H1 (cell line): ENCODE measurements around the gene KANSL1. TPM values are rescaled to one million over a fixed set of nuclear protein-coding genes. Genes with fewer than 3 reads are reported as not detected.

Experiments used
- CTCF ChIA-PET: fragments of 300-600 bp; sonication (Branson Sonifier 250); formaldehyde crosslinking; loops from one replicate; lab custom pipeline; 2021; ENCODE audit not compliant: partially characterized antibody; lab: Charles Lee
- POLR2A ChIA-PET: fragments of 300-600 bp; sonication (Branson Sonifier 250); formaldehyde crosslinking; loops from one replicate; lab custom pipeline; 2021; ENCODE audit warnings: inconsistent platforms; ENCODE audit not compliant: partially characterized antibody; lab: Charles Lee
- DNase-seq, 2 experiments: peaks; one replicate each; pipeline versions ENCODE4 v3.0.0 to v3.0.0-alpha.2; 2010 to 2022; ENCODE audit warnings: low spot score in 2 of 2, low read depth in 1 of 2, mixed read lengths in 1 of 2
- FAIRE-seq: peaks from 2 replicates; lab custom pipeline; 2011; peaks lifted over from hg19 to GRCh38; lab: Jason Lieb, UNC
- H2AFZ ChIP-seq: 2 replicates; pipeline ENCODE4 v1.8.1; 2012; ENCODE audit warnings: low read length, inconsistent platforms
- H2AK5ac ChIP-seq: 2 replicates; pipeline ENCODE4 v1.6.1; 2013; ENCODE audit warnings: low read depth, low read length
- H2BK120ac ChIP-seq: replicated peaks from 2 replicates; pipeline ENCODE3; 2013; ENCODE audit warnings: low read depth, low read length, inconsistent platforms
- H2BK12ac ChIP-seq: 2 replicates; pipeline ENCODE4 v1.6.1; 2013; ENCODE audit warnings: low read depth, low read length
- H2BK15ac ChIP-seq: 2 replicates; pipeline ENCODE4 v1.6.1; 2013; ENCODE audit warnings: low read length
- H2BK20ac ChIP-seq: 2 replicates; pipeline ENCODE4 v1.6.1; 2013; ENCODE audit warnings: low read length
- H2BK5ac ChIP-seq: 2 replicates; pipeline ENCODE4 v1.6.1; 2013; ENCODE audit warnings: low read depth, low read length
- H3K14ac ChIP-seq: 2 replicates; pipeline ENCODE4 v1.6.1; 2013; ENCODE audit warnings: inconsistent platforms; ENCODE audit not compliant: insufficient read length
- H3K18ac ChIP-seq: 2 replicates; pipeline ENCODE4 v1.6.1; 2013; ENCODE audit warnings: low read length; ENCODE audit errors: extremely low read depth
- H3K23ac ChIP-seq: 2 replicates; pipeline ENCODE4 v1.6.1; 2013; ENCODE audit warnings: inconsistent platforms; ENCODE audit not compliant: insufficient read length
- H3K23me2 ChIP-seq: 2 replicates; pipeline ENCODE4 v1.6.1; 2013; ENCODE audit warnings: low read depth, low read length
- H3K27ac ChIP-seq: 2 replicates; pipeline ENCODE4 v1.6.1; 2011; ENCODE audit warnings: low read depth, low read length, inconsistent platforms
- H3K27me3 ChIP-seq, 4 experiments: replicated peaks in 1 of 4; 1 replicate in 1 of 4; 2 replicates in 3 of 4; pipeline versions ENCODE4 v1.6.1 to v1.8.1; 2011 to 2013; ENCODE audit warnings: low read length in 3 of 4, mild to moderate bottlenecking in 3 of 4, inconsistent platforms in 2 of 4, mixed read lengths in 2 of 4, moderate library complexity in 1 of 4; ENCODE audit not compliant: control insufficient read depth in 3 of 4, insufficient read depth in 3 of 4; ENCODE audit errors: extremely low read depth in 1 of 4
- H3K36me3 ChIP-seq, 4 experiments: 2 replicates each; pipeline versions ENCODE4 v1.6.1 to v1.8.1; 2011 to 2013; ENCODE audit warnings: mild to moderate bottlenecking in 4 of 4, low read length in 3 of 4, moderate library complexity in 2 of 4, control low read depth in 1 of 4, inconsistent platforms in 1 of 4; ENCODE audit not compliant: insufficient read depth in 4 of 4, control insufficient read depth in 2 of 4
- H3K4ac ChIP-seq: replicated peaks from 2 replicates; pipeline ENCODE3; 2013; ENCODE audit warnings: low read length, low read depth, mixed read lengths, inconsistent platforms; ENCODE audit not compliant: insufficient read length
- H3K4me1 ChIP-seq, 4 experiments: replicated peaks in 1 of 4; 1 replicate in 1 of 4; 2 replicates in 3 of 4; pipeline versions ENCODE4 v1.6.1 to v1.8.1; 2011 to 2013; ENCODE audit warnings: low read length in 3 of 4, inconsistent platforms in 2 of 4, mixed read lengths in 1 of 4; ENCODE audit not compliant: insufficient read depth in 4 of 4, control insufficient read depth in 3 of 4
- H3K4me2 ChIP-seq, 2 experiments: 2 replicates each; pipeline versions ENCODE4 v1.6.1 to v1.8.1; 2011 to 2013; ENCODE audit warnings: low read depth in 2 of 2, low read length in 2 of 2, control low read depth in 1 of 2, inconsistent platforms in 1 of 2, mild to moderate bottlenecking in 1 of 2; ENCODE audit not compliant: insufficient read depth in 1 of 2
- H3K4me3 ChIP-seq, 4 experiments: fragments of 200-600, 300-600 bp in 1 of 4; sonication (generic), shearing (Covaris generic), sonication (Bioruptor Twin) in 1 of 4; 2 replicates each; pipeline versions ENCODE4 v1.5.1 to v1.8.1; 2011 to 2016; ENCODE audit warnings: low read length in 4 of 4, low read depth in 3 of 4, control low read depth in 2 of 4, inconsistent platforms in 2 of 4, mild to moderate bottlenecking in 2 of 4, mixed read lengths in 1 of 4, moderate library complexity in 1 of 4; ENCODE audit not compliant: insufficient read depth in 2 of 4; ENCODE audit errors: extremely low read depth in 1 of 4
- H3K56ac ChIP-seq: replicated peaks from 2 replicates; pipeline ENCODE3; 2013; ENCODE audit warnings: low read depth, mild to moderate bottlenecking, mixed read lengths, low read length, inconsistent platforms; ENCODE audit not compliant: insufficient read length
- H3K79me1 ChIP-seq: 2 replicates; pipeline ENCODE4 v1.6.1; 2013; ENCODE audit warnings: low read depth, low read length, control low read depth
- H3K79me2 ChIP-seq, 2 experiments: 2 replicates each; pipeline versions ENCODE4 v1.6.1 to v1.8.1; 2012 to 2013; ENCODE audit warnings: low read length in 2 of 2, mild to moderate bottlenecking in 2 of 2, inconsistent platforms in 1 of 2; ENCODE audit not compliant: insufficient read depth in 2 of 2, control insufficient read depth in 1 of 2
- H3K9ac ChIP-seq, 4 experiments: replicated peaks in 1 of 4; 1 replicate in 1 of 4; 2 replicates in 3 of 4; pipeline versions ENCODE4 v1.6.1 to v1.8.1; 2011 to 2013; ENCODE audit warnings: low read depth in 3 of 4, low read length in 3 of 4, control low read depth in 2 of 4, mild to moderate bottlenecking in 2 of 4, moderate library complexity in 2 of 4, inconsistent platforms in 1 of 4; ENCODE audit errors: extremely low read depth in 1 of 4
- H3K9me3 ChIP-seq, 2 experiments: 2 replicates each; pipeline versions ENCODE4 v1.6.1 to v1.8.1; 2012 to 2013; ENCODE audit warnings: mild to moderate bottlenecking in 2 of 2, moderate library complexity in 2 of 2, control low read depth in 1 of 2, inconsistent platforms in 1 of 2, low read depth in 1 of 2, low read length in 1 of 2, mixed read lengths in 1 of 2; ENCODE audit not compliant: insufficient read depth in 2 of 2
- H4K20me1 ChIP-seq, 2 experiments: replicated peaks in 1 of 2; 2 replicates each; pipeline versions ENCODE3 to v1.8.1; 2011 to 2013; ENCODE audit warnings: inconsistent platforms in 2 of 2, low read length in 2 of 2, mild to moderate bottlenecking in 1 of 2; ENCODE audit not compliant: insufficient read depth in 2 of 2, control insufficient read depth in 1 of 2
- H4K5ac ChIP-seq: 2 replicates; pipeline ENCODE4 v1.6.1; 2013; ENCODE audit warnings: low read length, low read depth, mixed read lengths, inconsistent platforms; ENCODE audit not compliant: insufficient read length
- H4K8ac ChIP-seq: 2 replicates; pipeline ENCODE4 v1.8.0; 2013; ENCODE audit warnings: mild to moderate bottlenecking, moderate library complexity, low read length, inconsistent platforms; ENCODE audit not compliant: insufficient read depth; ENCODE audit errors: extremely low read depth
- H4K91ac ChIP-seq: replicated peaks from 2 replicates; pipeline ENCODE3; 2013; ENCODE audit warnings: low read length, mixed read lengths, inconsistent platforms; ENCODE audit not compliant: insufficient read length
- BACH1 ChIP-seq: IDR thresholded peaks from 2 replicates; pipeline ENCODE4 v1.6.1; 2012; ENCODE audit warnings: low read length, improper control_type of control experiment
- CBX5 ChIP-seq: fragments of 300-800, 300-1000 bp; sonication (generic); IDR thresholded peaks from 2 replicates; pipeline ENCODE4 v1.7.1; 2016; ENCODE audit warnings: antibody characterized with exemption, low read length, low read depth
- CEBPB ChIP-seq: IDR thresholded peaks from 2 replicates; pipeline ENCODE4 v1.6.1; 2012; ENCODE audit warnings: low read depth, low read length
- FOSL1 ChIP-seq: IDR thresholded peaks from 2 replicates; pipeline ENCODE4 v1.6.1; 2011; ENCODE audit warnings: mild to moderate bottlenecking, low read depth, low read length, moderate library complexity; ENCODE audit not compliant: insufficient read depth
- GABPA ChIP-seq: IDR thresholded peaks from 2 replicates; pipeline ENCODE4 v1.6.1; 2011; ENCODE audit warnings: mild to moderate bottlenecking, low read length, moderate library complexity, borderline replicate concordance; ENCODE audit not compliant: insufficient read depth
- KDM1A ChIP-seq: fragments of 200-600, 300-600 bp; sonication (generic); IDR thresholded peaks from 2 replicates; pipeline ENCODE4 v1.7.1; 2016; ENCODE audit warnings: mild to moderate bottlenecking, low read length, borderline replicate concordance
- KDM5A ChIP-seq: fragments of 200-600 bp; IDR thresholded peaks from 2 replicates; pipeline ENCODE4 v1.7.1; 2012; ENCODE audit warnings: mild to moderate bottlenecking, low read length, inconsistent platforms, mixed read lengths
- NANOG ChIP-seq: IDR thresholded peaks from 2 replicates; pipeline ENCODE4 v1.6.1; 2011; ENCODE audit warnings: low read length, low read depth, mild to moderate bottlenecking, inconsistent platforms; ENCODE audit not compliant: insufficient read depth, poor library complexity, severe bottlenecking
- POU5F1 ChIP-seq: IDR thresholded peaks from 2 replicates; pipeline ENCODE4 v1.6.1; 2011; ENCODE audit warnings: low read depth, mild to moderate bottlenecking, low read length, moderate library complexity
- SIX5 ChIP-seq: IDR thresholded peaks from 2 replicates; pipeline ENCODE4 v1.6.1; 2011; ENCODE audit warnings: mild to moderate bottlenecking, low read depth, low read length
- SRF ChIP-seq: IDR thresholded peaks from 2 replicates; pipeline ENCODE4 v1.6.1; 2011; ENCODE audit warnings: mild to moderate bottlenecking, low read depth, low read length, moderate library complexity
- SUZ12 ChIP-seq: fragments of 200-600 bp; sonication (generic); IDR thresholded peaks from 2 replicates; pipeline ENCODE4 v1.6.1; 2012; ENCODE audit warnings: mild to moderate bottlenecking, inconsistent platforms, low read length, moderate library complexity, mixed read lengths
- WGBS, 2 experiments: shearing (Covaris generic) in 1 of 2; methylation state at CpG; one replicate each; pipeline versions ENCODE4 v1.1.6 to v1.1.7; 2013 to 2015; ENCODE audit warnings: low lambda C conversion rate in 2 of 2, mixed read lengths in 2 of 2, inconsistent platforms in 1 of 2, low coverage in 1 of 2, missing lambda C conversion rate in 1 of 2; ENCODE audit not compliant: insufficient replicate concordance in 2 of 2, insufficient coverage in 1 of 2, insufficient read length in 1 of 2; ENCODE audit errors: extremely low coverage in 1 of 2, missing lambda C conversion rate in 1 of 2; 5-methylcytosine and 5-hydroxymethylcytosine counted together
- polyA plus RNA-seq, 7 experiments: library from polyadenylated mRNA; depleted of rRNA in 3 of 7; stranded (reverse) in 5 of 7; unstranded in 2 of 7; fragments of >200 nt in 5 of 7; fragments of 200-250 nt in 2 of 7; gene quantifications; 1 replicate in 5 of 7; 2 replicates in 1 of 7; 4 replicates in 1 of 7; pipeline versions ENCODE4 v1.2.1 to v1.2.3, GENCODE V29; 2011 to 2013; ENCODE audit warnings: missing spikeins in 2 of 7, mixed read lengths in 2 of 7
- total RNA-seq: library from RNA; stranded (reverse); fragmentation: NEBNext Ultra II Directional; extraction: Animal tissue kit (Norgen Biotek cat#: 25700); gene quantifications from 2 replicates; pipeline ENCODE4 v1.2.1, GENCODE V29; 2021

Gene KANSL1
- total and polyA plus RNA-seq, 2 of the 8 experiments (the other 6 are each of a cell fraction or from before 2014, with no cell fraction given): 34.0 to 128 TPM

GRCh38 chr17:46157443-46158062, 35.7 kb downstream of the KANSL1 start:
- CTCF ChIA-PET: interaction anchor here (0.7 to 2.0 kb wide), 4 partner anchors 12 to 592 kb away, joined by 3 to 9 read pairs (median 3); partner anchors contain the start of gene KANSL1
- no peak overlapping the region for H2BK5ac ChIP-seq
- H3K27me3 ChIP-seq: no peaks in the 10 kb centered on the region
- no peaks in the 10 kb centered on the region for H3K9me3 ChIP-seq
- no peak overlapping the region for H3K9ac ChIP-seq
- DNase-seq: no peak
- H3K36me3 ChIP-seq: no peaks in the 10 kb centered on the region
- H2BK120ac ChIP-seq: no peak overlapping the region
- H2BK20ac ChIP-seq: no peak overlapping the region
- no peak overlapping the region for H2BK15ac ChIP-seq
- H3K18ac ChIP-seq: no peak overlapping the region
- no peak overlapping the region for H4K5ac ChIP-seq
- no peak overlapping the region for H3K14ac ChIP-seq
- no peak overlapping the region for H2AFZ ChIP-seq
- no peak overlapping the region for H4K91ac ChIP-seq
- WGBS, 2 experiments: 84% methylated on average over 3 of the region's 3 CpGs; no CpG with 5 or more reads in 1 of the 2 experiments
- no peak overlapping the region for H3K56ac ChIP-seq
- POLR2A ChIA-PET: interaction anchor here (0.7 to 2.5 kb wide), 7 partner anchors 10 to 49 kb away, joined by 3 to 8 read pairs (median 4); partner anchors contain the start of gene KANSL1
- no peak overlapping the region for H3K23ac ChIP-seq
- no peak for FAIRE-seq
- no peaks in the 10 kb centered on the region for H3K23me2 ChIP-seq
- H3K27ac ChIP-seq: no peak overlapping the region
- H3K4me1 ChIP-seq: peaks cover 1 to 21% (median 12%) of the 10 kb centered on the region in 4 experiments; a peak in 6 of 7 replicates
- no peak overlapping the region for H3K4me2 ChIP-seq
- H4K8ac ChIP-seq: no peak overlapping the region
- H2AK5ac ChIP-seq: no peak overlapping the region
- H3K4ac ChIP-seq: no peak overlapping the region
- peaks cover 48 to 89% of the 10 kb centered on the region in 2 experiments for H4K20me1 ChIP-seq
- H2BK12ac ChIP-seq: no peak overlapping the region
- H3K79me2 ChIP-seq: peaks cover 95 to 100% of the 10 kb centered on the region in 2 experiments
- H3K4me3 ChIP-seq: no peak overlapping the region
- H3K79me1 ChIP-seq: peaks cover 11% of the 10 kb centered on the region; the same call in 1 of the 2 replicates
- TF ChIP-seq SUZ12: no peak
- no peak for TF ChIP-seq KDM1A
- TF ChIP-seq FOSL1: no peak
- no peak for TF ChIP-seq CBX5
- no peak for TF ChIP-seq GABPA
- TF ChIP-seq KDM5A: no peak
- no peak for TF ChIP-seq SIX5
- TF ChIP-seq NANOG: no peak
- TF ChIP-seq POU5F1: no peak
- TF ChIP-seq SRF: no peak
- no peak for TF ChIP-seq CEBPB
- no peak for TF ChIP-seq BACH1
